Astrocyte of the spinal cord (primary cell): ENCODE results near the gene BYSL.

ENCODE experiments used
- DNase-seq: peaks from one replicate; pipeline ENCODE4 v3.0.0; 2011; ENCODE audit warnings: low read depth, low spot score
- H3K4me3 ChIP-seq: 2 replicates; pipeline ENCODE4 v1.5.1; 2011; ENCODE audit warnings: low read depth, mild to moderate bottlenecking, low read length, moderate library complexity
- CTCF ChIP-seq: IDR thresholded peaks from 2 replicates; pipeline ENCODE4 v1.5.1; 2012; ENCODE audit warnings: low read depth, mild to moderate bottlenecking, low read length, inconsistent platforms
- in situ Hi-C: cut with HindIII; loops from 2 replicates; pipeline ENCODE4 v1.10.0; 2017; ENCODE audit warnings: low sequenced_read_pairs

Gene BYSL, protein sequence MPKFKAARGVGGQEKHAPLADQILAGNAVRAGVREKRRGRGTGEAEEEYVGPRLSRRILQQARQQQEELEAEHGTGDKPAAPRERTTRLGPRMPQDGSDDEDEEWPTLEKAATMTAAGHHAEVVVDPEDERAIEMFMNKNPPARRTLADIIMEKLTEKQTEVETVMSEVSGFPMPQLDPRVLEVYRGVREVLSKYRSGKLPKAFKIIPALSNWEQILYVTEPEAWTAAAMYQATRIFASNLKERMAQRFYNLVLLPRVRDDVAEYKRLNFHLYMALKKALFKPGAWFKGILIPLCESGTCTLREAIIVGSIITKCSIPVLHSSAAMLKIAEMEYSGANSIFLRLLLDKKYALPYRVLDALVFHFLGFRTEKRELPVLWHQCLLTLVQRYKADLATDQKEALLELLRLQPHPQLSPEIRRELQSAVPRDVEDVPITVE

GRCh38 chr6:41920921-41921711, at the start of gene BYSL, which contains the start of gene MED20:
BYSL (plus strand) TSS chr6:41921499; CDS start chr6:41921563, 64 bp downstream.
MED20 (minus strand) TSS chr6:41921139; CDS start chr6:41921018, 121 bp downstream.
- peak within 1 kb of the TSS; percentile 97 for H3K4me3 ChIP-seq
- TF ChIP-seq CTCF = peak; percentile 91
- peak; percentile 95 for DNase-seq
- in situ Hi-C loops = no loop called here

DNA sequence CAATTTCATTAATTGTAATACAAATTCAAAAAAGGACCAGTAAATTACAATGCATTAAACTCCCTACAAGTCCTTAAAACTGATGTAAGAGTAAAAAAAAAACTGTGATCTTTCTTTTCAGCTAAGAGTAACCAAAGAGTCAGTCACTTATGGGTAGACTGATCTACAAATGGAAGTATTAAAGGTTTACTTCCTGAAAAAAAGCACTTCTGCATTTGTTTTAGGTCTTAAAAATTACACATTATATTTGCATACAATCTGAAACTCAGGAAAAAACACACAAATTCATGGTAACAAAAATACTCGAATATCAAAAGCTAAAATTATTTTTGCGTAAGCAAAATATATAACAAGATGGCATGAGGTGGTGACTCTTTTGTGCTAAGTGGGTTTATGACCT, 49.6 kb upstream of the BYSL start:
- in situ Hi-C loops = no loop called here
- no peak for DNase-seq
- TF ChIP-seq CTCF = no peak
- no peak overlapping the region for H3K4me3 ChIP-seq

- in situ Hi-C loops = no loop called here
- TF ChIP-seq CTCF = no peak
- H3K4me3 ChIP-seq = no peak overlapping the region
- no peak for DNase-seq
Measured at GRCh38 chr6:41872147-41872546, 49.2 kb upstream of the BYSL start.

GRCh38 chr6:41874741-41875140, 46.6 kb upstream of the BYSL start:
- H3K4me3 ChIP-seq = no peak overlapping the region
- no peak for TF ChIP-seq CTCF
- in situ Hi-C loops = no loop called here
- no peak for DNase-seq

- no peak for TF ChIP-seq CTCF
- H3K4me3 ChIP-seq = no peak overlapping the region
- in situ Hi-C loops = no loop called here
- no peak for DNase-seq
Measured at GRCh38 chr6:41877051-41877680, 44.1 kb upstream of the BYSL start.

GRCh38 chr6:41878246-41878645, 43.1 kb upstream of the BYSL start:
- in situ Hi-C loops = no loop called here
- no peak overlapping the region for H3K4me3 ChIP-seq
- peak; percentile 61 for DNase-seq
- no peak for TF ChIP-seq CTCF
